SK-N-SH (cell line): ENCODE data around the gene SH3TC1. TPM values are rescaled to one million over a fixed set of nuclear protein-coding genes. Genes with fewer than 3 reads are reported as not detected.
A peak's percentile ranks its signal among the peaks of the same experiment; 100 is the strongest.

ENCODE experiments used
- CTCF ChIA-PET: fragments of 300-600, 350-600 bp; formaldehyde crosslinking; extraction: SDS; loops from one replicate; lab custom pipeline; 2021; lab: Yijun Ruan, JAX
- POLR2A ChIA-PET: fragments of 350-600 bp; sonication (Branson Sonifier 250); formaldehyde crosslinking; extraction: SDS; loops from one replicate; lab custom pipeline; 2020; ENCODE audit warnings: antibody characterized with exemption, inconsistent platforms; lab: Yijun Ruan, JAX
- DNase-seq: peaks from one replicate; pipeline ENCODE4 v3.0.0; 2012
- H2AFZ ChIP-seq: fragments of 200-600 bp; sonication (generic); 2 replicates; pipeline ENCODE4 v1.8.1; 2016; ENCODE audit warnings: antibody characterized with exemption, mild to moderate bottlenecking, low read depth
- H3F3A ChIP-seq: fragments of 200-600 bp; sonication (generic); replicated peaks from 2 replicates; pipeline ENCODE3; 2016; ENCODE audit warnings: antibody characterized with exemption, mild to moderate bottlenecking; ENCODE audit not compliant: insufficient read depth
- H3K27ac ChIP-seq, 2 experiments: fragments of 200-500 bp in 1 of 2; fragments of 200-600 bp in 1 of 2; sonication (Bioruptor generic) in 1 of 2; sonication (generic), shearing (Covaris generic) in 1 of 2; 2 replicates each; pipeline versions ENCODE4 v1.5.1 to v1.6.1; 2014 to 2016; ENCODE audit warnings: low read depth in 2 of 2, inconsistent platforms in 1 of 2, low read length in 1 of 2, mild to moderate bottlenecking in 1 of 2, mixed read lengths in 1 of 2
- H3K27me3 ChIP-seq: fragments of 200-600 bp; sonication (generic), shearing (Covaris generic); 2 replicates; pipeline ENCODE4 v1.6.1; 2016; ENCODE audit warnings: mixed run types; ENCODE audit not compliant: insufficient read depth
- H3K36me3 ChIP-seq, 2 experiments: fragments of 200-500 bp in 1 of 2; fragments of 200-600 bp in 1 of 2; sonication (Bioruptor generic) in 1 of 2; sonication (generic) in 1 of 2; replicated peaks in 1 of 2; 2 replicates each; pipeline versions ENCODE3 to v1.5.1; 2014 to 2016; ENCODE audit warnings: low read length in 1 of 2, mild to moderate bottlenecking in 1 of 2; ENCODE audit not compliant: insufficient read depth in 2 of 2, control insufficient read depth in 1 of 2
- H3K4me1 ChIP-seq, 2 experiments: fragments of 200-500 bp in 1 of 2; fragments of 200-600 bp in 1 of 2; sonication (Bioruptor generic) in 1 of 2; sonication (generic), shearing (Covaris generic) in 1 of 2; 2 replicates each; pipeline versions ENCODE4 v1.5.1 to v1.6.1; 2014 to 2016; ENCODE audit warnings: low read depth in 1 of 2, low read length in 1 of 2, mixed run types in 1 of 2; ENCODE audit not compliant: insufficient read depth in 2 of 2, control insufficient read depth in 1 of 2
- H3K4me2 ChIP-seq: fragments of 200-600 bp; sonication (generic), shearing (Covaris generic); 2 replicates; pipeline ENCODE4 v1.6.1; 2017; ENCODE audit warnings: mixed run types
- H3K4me3 ChIP-seq, 2 experiments: fragments of 200-500 bp in 1 of 2; fragments of 200-600 bp in 1 of 2; sonication (Bioruptor generic) in 1 of 2; sonication (generic), shearing (Covaris generic) in 1 of 2; 2 replicates each; pipeline versions ENCODE4 v1.5.1 to v1.8.1; 2014 to 2016; ENCODE audit warnings: low read depth in 2 of 2, inconsistent platforms in 1 of 2, low read length in 1 of 2, mild to moderate bottlenecking in 1 of 2, mixed read lengths in 1 of 2, moderate library complexity in 1 of 2
- H3K79me2 ChIP-seq: fragments of 200-600 bp; sonication (generic); 2 replicates; pipeline ENCODE4 v1.8.1; 2017; ENCODE audit warnings: mild to moderate bottlenecking; ENCODE audit not compliant: insufficient read depth
- H3K9ac ChIP-seq: fragments of 200-600 bp; sonication (generic); 2 replicates; pipeline ENCODE4 v1.6.1; 2017; ENCODE audit warnings: mixed run types
- H3K9me2 ChIP-seq: fragments of 200-600 bp; sonication (generic); 2 replicates; pipeline ENCODE4 v1.6.1; 2017; ENCODE audit warnings: mixed run types
- H3K9me3 ChIP-seq: fragments of 200-600 bp; sonication (generic); 2 replicates; pipeline ENCODE4 v1.6.1; 2017; ENCODE audit warnings: mixed run types, mild to moderate bottlenecking, moderate library complexity
- H4K20me1 ChIP-seq: fragments of 200-600 bp; sonication (generic); 2 replicates; pipeline ENCODE4 v1.6.1; 2017; ENCODE audit warnings: mild to moderate bottlenecking, mixed run types; ENCODE audit not compliant: insufficient read depth
- CHD2 ChIP-seq: fragments of 150-350 bp; IDR thresholded peaks from 2 replicates; pipeline ENCODE4 v1.6.1; 2018; ENCODE audit warnings: low read length; ENCODE audit not compliant: partially characterized antibody
- ELF1 ChIP-seq: IDR thresholded peaks from 2 replicates; pipeline ENCODE4 v1.4.0; 2012
- EP300 ChIP-seq, 2 experiments: IDR thresholded peaks; 2 replicates each; pipeline versions ENCODE4 v1.4.0 to v1.6.1; 2012; ENCODE audit warnings: borderline replicate concordance in 1 of 2, low read depth in 1 of 2, low read length in 1 of 2
- EZH2phosphoT487 ChIP-seq: fragments of 200-600 bp; sonication (generic); IDR thresholded peaks from 2 replicates; pipeline ENCODE4 v1.6.1; 2017; ENCODE audit warnings: low read depth, mixed run types, mild to moderate bottlenecking, antibody characterized with exemption, moderate library complexity, borderline replicate concordance
- FOXJ3 ChIP-seq: sonication (generic); formaldehyde crosslinking; IDR thresholded peaks from 2 replicates; pipeline ENCODE4 v1.5.1; 2020; ENCODE audit warnings: mild to moderate bottlenecking, missing genetic modification reagents
- FOXM1 ChIP-seq: IDR thresholded peaks from 2 replicates; pipeline ENCODE4 v1.4.0; 2012; ENCODE audit warnings: low read depth, mild to moderate bottlenecking
- GATA2 ChIP-seq: sonication (generic); formaldehyde crosslinking; IDR thresholded peaks from 2 replicates; pipeline ENCODE4 v1.5.0; 2020; ENCODE audit warnings: mild to moderate bottlenecking, missing genetic modification reagents
- IRF3 ChIP-seq: fragments of 150-350 bp; IDR thresholded peaks from 2 replicates; pipeline ENCODE4 v1.6.1; 2016; ENCODE audit warnings: mild to moderate bottlenecking, low read depth, low read length
- MAX ChIP-seq: IDR thresholded peaks from 2 replicates; pipeline ENCODE4 v1.4.0; 2012; ENCODE audit warnings: low read depth
- MEF2A ChIP-seq: IDR thresholded peaks from 2 replicates; pipeline ENCODE4 v1.4.0; 2012; ENCODE audit warnings: low read depth, borderline replicate concordance
- MXI1 ChIP-seq: IDR thresholded peaks from 2 replicates; pipeline ENCODE4 v1.6.1; 2012; ENCODE audit warnings: mild to moderate bottlenecking, low read depth, low read length, improper control_type of control experiment
- PBX3 ChIP-seq: IDR thresholded peaks from 2 replicates; pipeline ENCODE4; 2012
- RAD21 ChIP-seq: IDR thresholded peaks from 2 replicates; pipeline ENCODE4 v1.6.1; 2012; ENCODE audit warnings: mild to moderate bottlenecking, low read length
- RCOR1 ChIP-seq: fragments of 150-350 bp; IDR thresholded peaks from 2 replicates; pipeline ENCODE4 v1.6.1; 2017; ENCODE audit warnings: antibody characterized with exemption, low read length
- RFX5 ChIP-seq: IDR thresholded peaks from 2 replicates; pipeline ENCODE4 v1.6.1; 2012; ENCODE audit warnings: mild to moderate bottlenecking, improper control_type of control experiment, low read length
- SIN3A ChIP-seq: IDR thresholded peaks from 2 replicates; pipeline ENCODE4 v1.6.1; 2012; ENCODE audit warnings: low read depth, mild to moderate bottlenecking, low read length, moderate library complexity, borderline replicate concordance
- SMC3 ChIP-seq: IDR thresholded peaks from 2 replicates; pipeline ENCODE4 v1.6.1; 2012; ENCODE audit warnings: low read depth, low read length, improper control_type of control experiment
- TAF1 ChIP-seq: IDR thresholded peaks from 2 replicates; pipeline ENCODE4 v1.6.1; 2012; ENCODE audit warnings: low read depth, mild to moderate bottlenecking, low read length, moderate library complexity, borderline replicate concordance
- TCF12 ChIP-seq: IDR thresholded peaks from 2 replicates; pipeline ENCODE4 v1.4.0; 2012
- USF2 ChIP-seq: fragments of 150-350 bp; IDR thresholded peaks from 2 replicates; pipeline ENCODE4 v1.6.1; 2017; ENCODE audit warnings: antibody characterized with exemption, low read length, low read depth, borderline replicate concordance
- YY1 ChIP-seq: IDR thresholded peaks from 2 replicates; pipeline ENCODE4 v1.4.0; 2012; ENCODE audit warnings: low read depth, mild to moderate bottlenecking
- ZBTB33 ChIP-seq: IDR thresholded peaks from 2 replicates; pipeline ENCODE4 v1.4.0; 2012; ENCODE audit warnings: low read depth, borderline replicate concordance
- WGBS: methylation state at CpG from one replicate; pipeline ENCODE4 v1.1.6; 2017; ENCODE audit warnings: low lambda C conversion rate; 5-methylcytosine and 5-hydroxymethylcytosine counted together
- polyA plus RNA-seq, 3 experiments: library from polyadenylated mRNA; depleted of rRNA; stranded (reverse); fragments of >200 nt; gene quantifications; 2 replicates each; pipeline ENCODE4 v1.2.3, GENCODE V29; 2012

SH3TC1 gene
- polyA plus RNA-seq, 1 of the 3 experiments (the other 2 are of a cell fraction) = 2.7 TPM

- Histone ChIP-seq H3K27ac (no peak overlapping the region), H3K27me3 (no peaks in the 10 kb centered on the region; the same call in 1 of the 2 replicates), H3F3A (no peaks in the 10 kb centered on the region), H3K4me3 (no peak overlapping the region), H2AFZ (no peak overlapping the region), H3K9ac (no peak overlapping the region), H3K4me1 (peaks cover 0 to 20% of the 10 kb centered on the region in 2 experiments; a peak in 1 of 4 replicates), H3K9me2 (no peaks in the 10 kb centered on the region), H3K36me3 (no peaks in the 10 kb centered on the region), H3K4me2 (no peak overlapping the region), H3K79me2 (no peaks in the 10 kb centered on the region), H4K20me1 (no peaks in the 10 kb centered on the region), H3K9me3 (no peaks in the 10 kb centered on the region)
- TF ChIP-seq TAF1 = no peak
- TF ChIP-seq MAX = no peak
- no peak for TF ChIP-seq CHD2
- no peak for TF ChIP-seq ZBTB33
- no peak for TF ChIP-seq TCF12
- TF ChIP-seq RFX5 = no peak
- no peak for TF ChIP-seq GATA2
- no peak for TF ChIP-seq RAD21
- no peak for TF ChIP-seq SMC3
- TF ChIP-seq MXI1 = no peak
- TF ChIP-seq FOXM1 = no peak
- TF ChIP-seq USF2 = no peak
- no peak for TF ChIP-seq IRF3
- no peak for TF ChIP-seq RCOR1
- TF ChIP-seq MEF2A = no peak
- 71% methylated on average over 9 of the region's 9 CpGs for WGBS
- ChIA-PET CTCF (interaction anchor here (0.7 to 1.5 kb wide), 6 partner anchors 9 to 217 kb away, joined by 3 to 6 read pairs (median 3); no protein-coding TSS in a partner anchor), POLR2A (no interaction called here)
- peak; percentile 59 for DNase-seq
These were observed 13.2 kb upstream of the SH3TC1 start for GRCh38 chr4:8185930-8186329.

- ChIA-PET POLR2A (no interaction called here), CTCF (interaction anchor here (0.9 to 5.8 kb wide), 7 partner anchors 10 to 214 kb away, joined by 3 to 58 read pairs (median 4); no protein-coding TSS in a partner anchor)
- Histone ChIP-seq H3K27ac (no peak overlapping the region), H3K4me1 (peaks cover 0 to 24% of the 10 kb centered on the region in 2 experiments; a peak in 1 of 4 replicates), H3K4me3 (no peak overlapping the region), H2AFZ (no peak overlapping the region), H3K27me3 (no peaks in the 10 kb centered on the region; the same call in 1 of the 2 replicates), H3K9me2 (no peaks in the 10 kb centered on the region), H3K9ac (no peak overlapping the region), H3K4me2 (no peak overlapping the region), H3K9me3 (no peaks in the 10 kb centered on the region), H3K79me2 (no peaks in the 10 kb centered on the region), H4K20me1 (no peaks in the 10 kb centered on the region), H3F3A (no peaks in the 10 kb centered on the region), H3K36me3 (no peaks in the 10 kb centered on the region)
- peak; percentile 36 for DNase-seq
- 84% methylated on average over 10 of the region's 12 CpGs for WGBS
- TF ChIP-seq ELF1 = no peak
- TF ChIP-seq MAX = no peak
- TF ChIP-seq PBX3 = no peak
- TF ChIP-seq YY1 = no peak
- no peak for TF ChIP-seq FOXJ3 (CRISPR knock-in tag)
- TF ChIP-seq IRF3 = no peak
- no peak for TF ChIP-seq FOXM1
- TF ChIP-seq EP300 (IDR thresholded peaks at IDR 0.05; ENCODE audit: borderline replicate concordance in 1 of 2, low read depth in 1 of 2, low read length in 1 of 2) = no peak
- no peak for TF ChIP-seq SIN3A
- TF ChIP-seq EZH2phosphoT487 = no peak
- TF ChIP-seq TAF1 = no peak
- TF ChIP-seq RFX5 = no peak
These were observed 11.0 kb upstream of the SH3TC1 start for GRCh38 chr4:8188085-8188484.
